Amniotic stem cell (primary cell): ENCODE measurements around the gene NPM1.

Source experiments
- DNase-seq: peaks from one replicate; lab custom pipeline; 2025; lab: John Stamatoyannopoulos, UW

NPM1 gene

DNA sequence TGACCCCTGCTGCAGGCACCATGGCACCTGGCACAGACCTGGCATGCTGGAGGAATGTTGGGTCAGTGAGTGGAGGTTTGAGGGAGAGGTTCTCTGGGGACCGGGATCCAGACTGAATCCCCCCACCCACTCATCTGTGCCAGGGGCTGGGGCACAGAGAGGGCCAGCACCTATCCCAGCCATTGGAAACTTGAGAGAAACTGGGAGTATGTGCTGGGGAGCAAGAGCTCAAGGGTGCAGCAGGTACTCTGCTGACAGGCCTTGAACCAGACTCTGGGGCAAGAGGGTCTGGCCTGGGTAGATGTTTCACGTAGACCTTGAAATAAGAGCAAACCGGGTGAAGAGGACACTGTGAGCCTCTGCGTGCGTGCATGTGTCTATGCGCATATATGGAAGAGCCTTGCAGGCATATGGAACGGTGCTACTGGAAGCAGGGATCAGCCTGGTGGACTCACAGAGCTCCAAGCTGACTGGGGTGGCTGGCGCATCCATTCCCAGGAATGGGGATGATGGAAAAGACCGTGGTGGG, 40.6 kb downstream of the NPM1 start:
- no peak for DNase-seq

- DNase-seq = no peak
Measured at GRCh38 chr5:171428809-171429542, 41.3 kb downstream of the NPM1 start.

- no peak for DNase-seq
Measured at GRCh38 chr5:171429543-171429910, 41.9 kb downstream of the NPM1 start.

DNA sequence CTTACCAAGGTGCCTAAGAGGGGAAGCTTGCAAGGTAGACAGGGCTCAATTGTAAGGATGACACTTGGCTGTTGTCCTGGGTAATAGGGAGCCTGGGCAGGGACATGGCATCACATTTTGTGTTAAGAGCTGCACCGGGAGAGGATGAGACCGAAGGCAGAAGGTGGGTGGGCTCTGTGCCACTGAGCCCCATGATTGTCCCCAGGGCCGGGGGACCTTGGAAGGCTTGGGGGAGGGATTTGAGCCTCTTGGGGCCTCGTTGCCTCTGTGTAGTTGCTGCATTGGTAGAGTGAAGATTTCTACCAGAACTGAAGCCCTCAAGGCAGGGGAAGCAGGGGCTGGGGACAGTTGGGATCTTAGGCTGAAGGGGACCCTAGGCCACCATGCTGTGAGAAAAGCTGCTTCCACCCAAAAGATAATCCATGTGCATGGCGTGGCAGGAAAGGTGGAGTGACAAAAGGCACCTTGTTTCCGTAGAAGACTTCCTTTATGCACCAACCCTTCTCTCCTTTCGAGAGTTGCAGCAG, 43.7 kb downstream of the NPM1 start:
- DNase-seq = no peak

DNA sequence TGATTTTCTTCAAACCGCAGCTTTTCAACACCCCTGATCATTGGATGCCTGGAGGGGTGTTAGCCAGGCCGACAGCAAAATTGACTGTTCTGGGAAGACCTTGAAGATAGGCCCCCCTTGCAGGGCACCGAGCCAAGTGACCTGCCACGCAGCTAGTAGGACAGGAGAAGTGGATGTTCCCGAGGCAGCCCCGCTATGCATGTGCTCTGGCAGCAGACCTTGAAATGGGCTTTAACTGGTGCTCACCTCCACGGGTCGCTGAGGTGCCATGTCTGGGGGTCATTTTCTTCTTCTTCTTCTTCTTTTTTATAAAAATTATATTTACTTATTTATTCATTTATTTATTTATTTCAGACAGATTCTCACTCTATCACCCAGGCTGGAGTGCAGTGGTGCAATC, 44.4 kb downstream of the NPM1 start:
- no peak for DNase-seq

- no peak for DNase-seq
Measured at GRCh38 chr5:171432583-171433351, 45.1 kb downstream of the NPM1 start.

- no peak for DNase-seq
Measured at GRCh38 chr5:171433352-171433698, 45.7 kb downstream of the NPM1 start.

DNA sequence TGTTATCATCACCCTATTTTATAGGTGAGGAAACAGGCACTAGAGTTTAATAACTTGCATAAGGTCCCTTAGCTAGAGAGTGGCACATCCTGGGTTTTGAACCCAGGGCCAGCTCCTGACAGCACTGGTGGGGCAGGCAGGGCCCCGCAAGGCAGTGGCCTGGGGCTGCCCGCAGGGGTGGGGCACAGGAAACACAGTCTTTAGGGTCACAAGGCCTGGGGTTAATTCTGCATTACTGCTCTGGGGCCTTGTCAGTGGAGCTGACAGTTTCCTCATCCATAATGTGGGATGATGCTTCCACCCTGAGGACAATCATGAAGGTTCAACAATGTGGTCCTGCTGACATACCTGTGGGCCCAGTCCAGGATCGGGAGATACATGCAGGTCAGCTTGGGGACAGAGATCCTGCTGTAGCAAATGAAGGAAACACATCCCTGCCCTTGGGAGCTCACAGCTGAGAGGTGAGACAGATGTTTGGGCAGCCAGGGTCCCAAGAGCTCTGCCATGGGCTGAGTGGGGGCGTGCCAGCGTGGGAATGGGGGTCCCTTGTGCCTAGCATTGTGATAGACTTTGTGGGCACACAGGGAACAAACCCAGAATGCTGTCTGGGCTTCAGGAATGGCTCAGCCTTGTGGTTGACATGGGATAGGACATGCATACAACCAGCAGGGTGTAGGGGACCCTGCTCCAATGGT, 46.5 kb downstream of the NPM1 start:
- no peak for DNase-seq

GRCh38 chr5:171434874-171435273, 47.2 kb downstream of the NPM1 start:
- no peak for DNase-seq

GRCh38 chr5:171435908-171436307, 48.3 kb downstream of the NPM1 start:
- DNase-seq = no peak

- no peak for DNase-seq
Measured at GRCh38 chr5:171436804-171437285, 49.2 kb downstream of the NPM1 start.

- DNase-seq = no peak
Measured at GRCh38 chr5:171437286-171437821, 49.7 kb downstream of the NPM1 start.

- DNase-seq = no peak
Measured at GRCh38 chr5:171438738-171439137, 51.1 kb downstream of the NPM1 start.

GRCh38 chr5:171441246-171441791, 53.7 kb downstream of the NPM1 start:
- no peak for DNase-seq

DNA sequence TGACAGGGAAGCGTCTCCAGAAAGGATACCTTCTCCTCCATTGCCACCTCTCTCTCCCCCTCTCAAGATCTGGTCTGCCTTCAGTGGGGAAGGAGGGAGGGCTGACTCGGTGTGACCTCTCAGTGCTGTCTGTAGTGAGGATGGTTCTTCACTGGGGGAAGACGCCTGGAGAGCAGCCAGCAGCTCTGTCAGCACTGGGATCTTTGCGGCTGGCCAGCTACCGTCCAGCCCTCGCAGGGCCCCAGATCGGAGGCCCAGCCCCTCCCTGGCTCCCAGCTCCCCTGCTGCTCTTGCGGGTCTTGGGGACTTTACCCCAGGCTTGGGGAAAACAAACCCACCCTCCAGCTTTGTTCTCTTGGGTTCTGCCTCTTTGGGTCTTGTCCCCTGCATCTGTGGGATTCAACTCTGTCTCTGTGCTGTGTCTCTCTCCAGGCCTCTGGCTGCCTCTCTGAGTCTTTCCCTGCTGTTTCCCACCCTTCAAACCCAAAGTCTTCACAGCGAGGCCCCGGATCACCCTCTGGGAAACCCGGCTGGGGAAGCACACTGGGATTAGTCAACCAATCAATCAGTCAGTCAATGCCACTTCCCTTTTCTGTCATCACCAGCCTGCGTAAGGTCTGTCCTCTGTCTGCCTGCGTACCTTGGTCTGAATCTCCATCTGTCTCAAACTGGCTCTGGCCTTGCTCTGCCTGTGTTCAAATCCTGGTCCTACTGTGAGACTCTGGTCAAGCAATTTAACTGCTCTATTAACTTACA, 54.8 kb downstream of the NPM1 start:
- DNase-seq = no peak

DNA sequence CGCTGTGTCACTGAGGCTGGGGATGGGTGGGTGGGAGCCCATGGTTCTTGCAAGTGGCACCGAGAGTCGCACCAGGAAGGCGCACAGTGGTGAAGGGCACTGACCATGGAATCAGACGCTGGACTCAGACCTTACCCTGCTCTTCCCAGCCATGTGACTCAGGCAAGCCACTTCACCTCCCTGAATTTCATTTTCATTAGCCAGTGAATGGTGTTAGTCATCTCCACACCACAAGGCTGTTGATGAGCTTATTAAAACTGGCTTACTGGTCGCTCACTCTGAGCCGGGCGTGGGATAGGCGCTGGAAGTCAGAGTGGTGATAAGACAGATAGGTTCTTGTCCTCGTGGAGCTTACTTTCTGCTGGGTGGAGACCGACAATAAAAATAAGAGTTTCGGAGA, 56.9 kb downstream of the NPM1 start:
- DNase-seq = no peak

DNA sequence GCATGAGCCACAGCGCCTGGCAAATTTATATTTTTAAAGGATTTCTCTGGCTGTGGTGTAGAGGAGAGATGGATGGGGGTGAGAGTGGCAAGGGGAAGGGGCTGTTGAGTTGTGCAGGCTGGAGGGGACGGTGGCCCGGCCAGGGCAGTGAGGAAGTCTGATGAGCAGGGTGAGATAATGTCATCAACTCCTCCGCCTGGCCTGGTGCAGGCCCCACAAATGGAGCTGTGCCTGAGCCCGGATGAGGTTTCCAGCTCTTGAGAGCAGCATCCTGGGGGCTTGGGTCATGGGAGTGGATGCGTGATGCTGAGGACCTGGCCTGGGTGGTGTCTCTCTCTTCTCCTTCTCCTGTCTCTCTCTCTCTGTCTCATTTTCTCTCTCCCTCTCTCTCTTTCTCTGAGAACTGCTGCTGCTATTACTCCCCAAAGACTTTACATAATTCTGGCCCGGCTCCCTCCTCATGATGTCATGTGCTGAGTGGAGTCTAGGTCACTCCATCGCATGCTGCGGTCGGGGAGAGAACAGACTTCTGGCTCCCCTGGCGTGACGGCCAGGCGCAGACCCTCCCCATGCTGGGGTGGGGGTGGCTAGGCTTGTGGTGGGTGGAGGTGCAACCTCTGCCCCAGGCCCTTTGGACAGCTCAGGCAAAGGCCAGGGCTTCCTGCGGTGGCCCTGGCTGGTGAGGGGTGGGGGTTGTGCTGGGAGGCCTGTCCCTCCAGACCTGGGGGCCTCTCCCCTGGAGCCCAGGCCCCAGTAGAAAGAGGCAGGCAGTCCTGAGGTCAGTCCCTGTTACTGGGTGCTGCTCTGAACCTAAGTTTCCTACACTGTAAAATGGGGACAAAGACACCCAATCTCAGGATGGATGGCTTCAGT, 58.2 kb downstream of the NPM1 start:
- no peak for DNase-seq

DNA sequence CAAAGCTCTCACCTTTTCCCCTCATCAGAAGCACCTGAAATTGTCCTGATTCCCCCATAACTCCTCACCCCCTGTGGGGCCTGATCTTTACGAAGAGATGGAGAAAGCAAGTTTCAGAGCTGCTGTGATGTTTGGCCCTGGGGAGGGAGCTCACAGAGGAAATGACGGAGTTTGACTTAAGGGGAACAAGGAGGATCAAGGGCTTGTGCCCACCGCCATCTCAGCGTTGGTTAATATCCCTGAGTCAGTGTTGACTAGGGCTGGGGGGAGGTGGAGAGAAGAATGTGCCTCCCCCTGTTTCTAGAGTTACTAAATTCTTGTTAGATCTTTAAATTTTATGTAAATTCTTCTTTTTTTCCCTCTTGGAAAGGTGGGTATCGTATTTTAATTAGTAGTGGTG, 59.6 kb downstream of the NPM1 start:
- no peak for DNase-seq

DNA sequence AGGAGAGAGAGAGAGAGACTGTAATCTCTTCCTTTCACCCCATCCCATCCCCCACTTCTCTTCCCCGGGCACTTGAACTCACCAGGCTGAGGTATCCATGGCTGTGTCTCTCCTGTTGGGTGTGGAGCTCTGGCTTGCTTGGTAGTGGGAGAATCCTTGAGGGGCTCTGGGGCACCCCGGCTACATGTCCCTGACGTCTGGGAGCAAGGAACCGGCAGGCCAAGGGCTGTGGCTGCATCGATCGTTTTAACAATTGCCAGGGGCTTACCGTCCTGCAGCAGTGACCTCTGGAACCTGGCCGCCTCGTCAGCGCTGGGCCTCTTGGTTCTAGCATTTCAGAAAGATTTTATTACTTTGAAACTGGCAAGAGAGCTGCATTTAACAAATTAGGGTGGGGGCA, 61.8 kb downstream of the NPM1 start:
- no peak for DNase-seq
